Panc1 (cell line): ENCODE data around the gene SPATA20. TPM values are rescaled to one million over a fixed set of nuclear protein-coding genes. Genes with fewer than 3 reads are reported as not detected.
A peak's percentile ranks its signal among the peaks of the same experiment; 100 is the strongest.

ENCODE experiments used
- ATAC-seq: fragments of 200-7000 bp; cut with Tn5 transposase; 2 replicates; pipeline ENCODE4 v1.9.1; 2020; ENCODE audit warnings: mild to moderate bottlenecking, moderate library complexity
- BruUV-seq: library from RNA; stranded (reverse); fragments of 400-500 nt; replicated peaks from 2 replicates; lab custom pipeline; 2021; lab: Mats Ljungman, UMichigan
- CTCF ChIA-PET: fragments of 300-600 bp; sonication (Branson Sonifier 250); formaldehyde crosslinking; loops from one replicate; lab custom pipeline; 2022; ENCODE audit warnings: antibody characterized with exemption; lab: Charles Lee
- POLR2A ChIA-PET: fragments of 300-600 bp; sonication (Branson Sonifier 250); formaldehyde crosslinking; loops from one replicate; lab custom pipeline; 2022; ENCODE audit warnings: antibody characterized with exemption; lab: Charles Lee
- DNase-seq: peaks from one replicate; pipeline ENCODE4 v3.0.0-alpha.2; 2010; ENCODE audit warnings: low read depth, low spot score
- H3K27ac ChIP-seq: 2 replicates; pipeline ENCODE4 v1.5.1; 2011; ENCODE audit warnings: mild to moderate bottlenecking, low read length, inconsistent platforms
- H3K27me3 ChIP-seq: fragments of 200-500 bp; sonication (Bioruptor generic); 2 replicates; pipeline ENCODE4 v1.6.0; 2014; ENCODE audit warnings: low read length, inconsistent platforms; ENCODE audit not compliant: control insufficient read depth, insufficient read depth
- H3K36me3 ChIP-seq: fragments of 200-500 bp; sonication (Bioruptor generic); 2 replicates; pipeline ENCODE4 v1.5.1; 2014; ENCODE audit warnings: inconsistent platforms, mild to moderate bottlenecking, low read length, moderate library complexity; ENCODE audit not compliant: control insufficient read depth, insufficient read depth
- H3K4me1 ChIP-seq: 2 replicates; pipeline ENCODE4 v1.5.1; 2011; ENCODE audit warnings: inconsistent platforms, mild to moderate bottlenecking, low read length, moderate library complexity; ENCODE audit not compliant: control insufficient read depth, insufficient read depth
- H3K4me3 ChIP-seq, 2 experiments: 2 replicates each; pipeline ENCODE4 v1.5.1; 2011 to 2012; ENCODE audit warnings: low read depth in 2 of 2, low read length in 2 of 2, mild to moderate bottlenecking in 2 of 2, inconsistent platforms in 1 of 2, moderate library complexity in 1 of 2
- H3K9me3 ChIP-seq: fragments of 200-500 bp; sonication (Bioruptor generic); 2 replicates; pipeline ENCODE4 v1.5.1; 2014; ENCODE audit warnings: low read depth, mild to moderate bottlenecking, inconsistent platforms, low read length, moderate library complexity; ENCODE audit not compliant: control insufficient read depth, insufficient read depth
- POLR2AphosphoS5 ChIP-seq: IDR thresholded peaks from 2 replicates; pipeline ENCODE4 v1.6.1; 2012; ENCODE audit warnings: mild to moderate bottlenecking, low read depth, low read length, moderate library complexity
- SIN3A ChIP-seq: IDR thresholded peaks from 2 replicates; pipeline ENCODE4 v1.6.1; 2012; ENCODE audit warnings: low read depth, mild to moderate bottlenecking, low read length, moderate library complexity, borderline replicate concordance; ENCODE audit not compliant: insufficient read depth
- TCF7L2 ChIP-seq: IDR thresholded peaks from 2 replicates; pipeline ENCODE4 v1.6.1; 2011; ENCODE audit warnings: mild to moderate bottlenecking, low read depth, low read length, inconsistent platforms
- in situ Hi-C: cut with HindIII; loops from 2 replicates; pipeline ENCODE4 v1.10.0; 2016; ENCODE audit warnings: low sequenced_read_pairs, low pct_unique_long_range_greater_than_20kb
- intact Hi-C: fragments of 100-400 bp; cut with micrococcal nuclease; formaldehyde crosslinking; loops from one replicate; pipeline ENCODE4 v1.10.0; 2022; ENCODE audit not compliant: unreplicated experiment
- total RNA-seq: library from RNA; stranded (reverse); gene quantifications from one replicate; pipeline ENCODE4 v1.2.1, GENCODE V29; 2021; ENCODE audit not compliant: unreplicated experiment
- TF ChIP-seq, protein P1 (sequence below): fragments of 450-650 bp; IDR thresholded peaks from 2 replicates; pipeline ENCODE4 v1.5.1; 2017; ENCODE audit warnings: mild to moderate bottlenecking
- TF ChIP-seq, protein P2 (sequence below), 2 experiments: IDR thresholded peaks; 2 replicates each; pipeline ENCODE4 v1.6.1; 2011 to 2012; ENCODE audit warnings: low read depth in 2 of 2, control low read depth in 1 of 2, low read length in 1 of 2, mild to moderate bottlenecking in 1 of 2, moderate library complexity in 1 of 2; ENCODE audit not compliant: insufficient read depth in 1 of 2

SPATA20 gene
- total RNA-seq, 1 experiment from 2014 or later, result 82.2 TPM

DNA sequence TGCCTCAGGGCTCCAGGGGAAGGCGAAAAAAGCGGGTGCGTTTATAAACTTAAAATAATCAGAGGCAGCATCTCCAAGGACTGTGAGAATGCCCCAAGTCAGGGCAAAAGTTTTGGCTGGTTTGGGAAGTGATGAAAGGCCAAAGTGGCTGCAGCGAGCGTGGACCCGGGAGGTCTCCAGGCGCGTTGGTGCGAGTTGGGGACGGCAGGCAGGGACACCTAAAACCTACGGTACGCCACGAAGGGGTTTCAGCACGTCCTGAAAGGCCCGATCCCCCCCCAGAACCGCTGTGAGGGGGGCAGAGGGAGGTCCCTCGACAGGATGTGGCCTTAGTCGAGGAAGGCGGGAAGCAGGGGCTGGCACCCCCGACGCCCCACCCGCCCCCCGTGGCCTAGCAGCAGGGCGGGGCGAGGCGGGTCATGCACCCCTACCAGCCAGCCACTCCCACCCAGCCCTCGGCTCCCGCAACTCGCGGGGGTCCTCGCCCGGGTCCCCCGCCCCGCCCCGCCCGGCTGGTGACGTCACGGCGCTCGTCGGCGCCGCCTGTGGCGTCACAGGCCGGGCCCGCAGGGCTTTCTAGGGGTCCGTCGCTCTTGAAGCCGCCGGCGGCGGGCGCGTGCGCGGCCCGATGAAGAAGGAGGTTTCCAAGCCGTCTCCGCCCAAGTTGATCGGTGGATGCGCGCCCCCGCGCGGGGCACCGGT, 39.0 kb upstream of the SPATA20 start, which contains the start of gene MYCBPAP:
Gene MYCBPAP, plus strand, starts transcription at position 569 of the 702 bp plus-strand sequence. CDS start 236 bp downstream, outside the sequence.
- peak; percentile 88 for ATAC-seq
- H3K4me1 ChIP-seq, result peaks cover 11% of the 10 kb centered on the region
- in situ Hi-C loops, result no loop called here
- H3K9me3 ChIP-seq, result no peaks in the 10 kb centered on the region
- no peaks in the 10 kb centered on the region for H3K36me3 ChIP-seq
- BruUV-seq, result no TSS peak
- peak within 1 kb of the TSS; percentile 65 to 83 for H3K4me3 ChIP-seq
- DNase-seq, result no peak
- H3K27me3 ChIP-seq, result no peaks in the 10 kb centered on the region
- peak within 1 kb of the TSS; percentile 88 for H3K27ac ChIP-seq
- POLR2A ChIA-PET, result no interaction called here
- intact Hi-C loops, result no loop called here
- CTCF ChIA-PET, result no interaction called here
- TF ChIP-seq, protein P1, sequence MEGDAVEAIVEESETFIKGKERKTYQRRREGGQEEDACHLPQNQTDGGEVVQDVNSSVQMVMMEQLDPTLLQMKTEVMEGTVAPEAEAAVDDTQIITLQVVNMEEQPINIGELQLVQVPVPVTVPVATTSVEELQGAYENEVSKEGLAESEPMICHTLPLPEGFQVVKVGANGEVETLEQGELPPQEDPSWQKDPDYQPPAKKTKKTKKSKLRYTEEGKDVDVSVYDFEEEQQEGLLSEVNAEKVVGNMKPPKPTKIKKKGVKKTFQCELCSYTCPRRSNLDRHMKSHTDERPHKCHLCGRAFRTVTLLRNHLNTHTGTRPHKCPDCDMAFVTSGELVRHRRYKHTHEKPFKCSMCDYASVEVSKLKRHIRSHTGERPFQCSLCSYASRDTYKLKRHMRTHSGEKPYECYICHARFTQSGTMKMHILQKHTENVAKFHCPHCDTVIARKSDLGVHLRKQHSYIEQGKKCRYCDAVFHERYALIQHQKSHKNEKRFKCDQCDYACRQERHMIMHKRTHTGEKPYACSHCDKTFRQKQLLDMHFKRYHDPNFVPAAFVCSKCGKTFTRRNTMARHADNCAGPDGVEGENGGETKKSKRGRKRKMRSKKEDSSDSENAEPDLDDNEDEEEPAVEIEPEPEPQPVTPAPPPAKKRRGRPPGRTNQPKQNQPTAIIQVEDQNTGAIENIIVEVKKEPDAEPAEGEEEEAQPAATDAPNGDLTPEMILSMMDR, result no peak
- TF ChIP-seq TCF7L2, result peak; percentile 74

DNA sequence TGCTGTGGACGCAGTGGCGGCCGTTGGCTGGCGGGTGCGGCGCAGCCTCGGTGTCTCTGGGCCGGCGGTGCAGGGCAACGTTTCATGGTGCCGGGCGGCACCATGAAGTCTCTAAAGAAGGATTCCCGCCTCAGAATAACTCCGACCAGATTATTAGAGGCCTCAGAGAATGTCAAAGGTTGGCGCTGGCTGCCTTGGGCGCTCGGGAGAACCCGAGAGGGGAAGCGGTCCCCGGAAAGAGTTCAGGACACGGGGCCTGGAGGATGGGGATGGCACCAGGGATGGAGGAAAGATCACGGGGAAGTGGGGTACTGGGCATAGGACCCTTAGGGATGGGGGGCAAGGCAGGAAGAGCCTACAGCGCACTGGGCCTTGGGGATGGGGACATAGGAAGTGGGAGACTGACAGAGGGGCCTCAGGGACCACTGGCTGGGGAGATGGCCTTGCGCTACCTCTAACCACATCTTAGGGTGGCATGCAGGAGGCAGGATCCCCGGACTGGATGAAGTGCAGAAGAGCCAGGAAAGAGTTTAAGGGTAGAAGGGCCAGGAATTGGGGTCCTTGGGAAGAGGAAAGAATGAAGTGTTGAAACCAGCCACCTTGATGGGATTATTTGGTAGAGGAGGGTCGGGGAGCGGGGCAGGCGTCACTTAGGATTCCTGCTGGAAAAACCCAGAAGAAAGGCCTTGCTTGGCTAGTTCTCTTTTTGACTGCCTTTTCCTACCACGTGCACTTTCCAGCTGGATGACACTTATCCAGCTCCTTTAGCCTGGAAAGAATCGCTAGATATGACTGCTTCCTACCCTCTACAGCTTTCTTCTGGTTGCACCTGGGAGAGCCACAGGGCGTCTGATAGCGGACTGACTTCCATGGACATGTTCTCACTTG, 38.2 kb upstream of the SPATA20 start:
- ATAC-seq (peak; percentile 33), DNase-seq (no peak)
- no peaks in the 10 kb centered on the region for H3K9me3 ChIP-seq
- no peaks in the 10 kb centered on the region for H3K36me3 ChIP-seq
- BruUV-seq, result TSS peak; percentile 87
- H3K4me1 ChIP-seq, result peaks cover 11% of the 10 kb centered on the region
- peak overlapping the region; percentile 65 to 83 for H3K4me3 ChIP-seq
- POLR2A ChIA-PET, result no interaction called here
- TF ChIP-seq, protein P2, sequence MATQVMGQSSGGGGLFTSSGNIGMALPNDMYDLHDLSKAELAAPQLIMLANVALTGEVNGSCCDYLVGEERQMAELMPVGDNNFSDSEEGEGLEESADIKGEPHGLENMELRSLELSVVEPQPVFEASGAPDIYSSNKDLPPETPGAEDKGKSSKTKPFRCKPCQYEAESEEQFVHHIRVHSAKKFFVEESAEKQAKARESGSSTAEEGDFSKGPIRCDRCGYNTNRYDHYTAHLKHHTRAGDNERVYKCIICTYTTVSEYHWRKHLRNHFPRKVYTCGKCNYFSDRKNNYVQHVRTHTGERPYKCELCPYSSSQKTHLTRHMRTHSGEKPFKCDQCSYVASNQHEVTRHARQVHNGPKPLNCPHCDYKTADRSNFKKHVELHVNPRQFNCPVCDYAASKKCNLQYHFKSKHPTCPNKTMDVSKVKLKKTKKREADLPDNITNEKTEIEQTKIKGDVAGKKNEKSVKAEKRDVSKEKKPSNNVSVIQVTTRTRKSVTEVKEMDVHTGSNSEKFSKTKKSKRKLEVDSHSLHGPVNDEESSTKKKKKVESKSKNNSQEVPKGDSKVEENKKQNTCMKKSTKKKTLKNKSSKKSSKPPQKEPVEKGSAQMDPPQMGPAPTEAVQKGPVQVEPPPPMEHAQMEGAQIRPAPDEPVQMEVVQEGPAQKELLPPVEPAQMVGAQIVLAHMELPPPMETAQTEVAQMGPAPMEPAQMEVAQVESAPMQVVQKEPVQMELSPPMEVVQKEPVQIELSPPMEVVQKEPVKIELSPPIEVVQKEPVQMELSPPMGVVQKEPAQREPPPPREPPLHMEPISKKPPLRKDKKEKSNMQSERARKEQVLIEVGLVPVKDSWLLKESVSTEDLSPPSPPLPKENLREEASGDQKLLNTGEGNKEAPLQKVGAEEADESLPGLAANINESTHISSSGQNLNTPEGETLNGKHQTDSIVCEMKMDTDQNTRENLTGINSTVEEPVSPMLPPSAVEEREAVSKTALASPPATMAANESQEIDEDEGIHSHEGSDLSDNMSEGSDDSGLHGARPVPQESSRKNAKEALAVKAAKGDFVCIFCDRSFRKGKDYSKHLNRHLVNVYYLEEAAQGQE (IDR thresholded peaks at IDR 0.05; ENCODE audit: insufficient read depth in 1 of 2, low read depth in 2 of 2, low read length in 1 of 2), result no peak
- TF ChIP-seq SIN3A (0 out of 2 replicates have a peak, but pooled peaks have one; percentile 44), TCF7L2 (no peak; the same call in none of the 2 replicates), POLR2AphosphoS5 (no peak)
- TF ChIP-seq, protein P1, result no peak
- H3K27ac ChIP-seq, result peak overlapping the region; percentile 88
- H3K27me3 ChIP-seq, result no peaks in the 10 kb centered on the region
- CTCF ChIA-PET, result interaction anchor here (0.7 to 0.8 kb wide), 3 partner anchors 11 to 96 kb away, joined by 3 to 7 read pairs (median 4); no protein-coding TSS in a partner anchor
- in situ Hi-C loops (no loop called here), intact Hi-C loops (no loop called here)
